GM19463 (cell line): ENCODE results near the gene CCDC12.
"Not testable (repeated sequence)": the region's sequence is repeated elsewhere in the genome, so short reads cannot be mapped to it uniquely, and the experiment has no call there.

Experiments
- ATAC-seq: cut with Tn5 transposase; IDR thresholded peaks from one replicate; pipeline ENCODE4 v1.9.1; 2021; ENCODE audit warnings: mild to moderate bottlenecking, moderate library complexity; ENCODE audit not compliant: unreplicated experiment

Gene CCDC12

GRCh38 chr3:46984591-46985459 lies 8.3 kb upstream of the CCDC12 start:
- no peak for ATAC-seq

GRCh38 chr3:46982546-46982945 lies 6.0 kb upstream of the CCDC12 start:
- no peak for ATAC-seq

GRCh38 chr3:46981932-46982471 lies 5.5 kb upstream of the CCDC12 start:
- no peak for ATAC-seq

- no peak for ATAC-seq
These were observed 3.5 kb upstream of the CCDC12 start for GRCh38 chr3:46979958-46980497.

- ATAC-seq = peak; percentile 85
These were observed 2.7 kb upstream of the CCDC12 start, which contains the start of gene NBEAL2 for GRCh38 chr3:46978985-46979944. NBEAL2 (plus strand) TSS chr3:46979666; CDS start chr3:46979862, 196 bp downstream.

GRCh38 chr3:46978381-46978780 lies 1.8 kb upstream of the CCDC12 start:
- no peak for ATAC-seq

- no peak for ATAC-seq
These were observed 1.3 kb upstream of the CCDC12 start for GRCh38 chr3:46977811-46978195.

- no peak for ATAC-seq
These were observed 1.9 kb downstream of the CCDC12 start for GRCh38 chr3:46974421-46975171.

GRCh38 chr3:46972396-46972795 lies 4.1 kb downstream of the CCDC12 start:
- ATAC-seq = no peak

- ATAC-seq = no peak
These were observed 4.8 kb downstream of the CCDC12 start for GRCh38 chr3:46971742-46972141.

GRCh38 chr3:46971151-46971550 lies 5.4 kb downstream of the CCDC12 start:
- ATAC-seq = no peak

GRCh38 chr3:46970391-46971091 lies 6.0 kb downstream of the CCDC12 start:
- ATAC-seq = no peak

- no peak for ATAC-seq
These were observed 7.6 kb downstream of the CCDC12 start for GRCh38 chr3:46968783-46969428.

- ATAC-seq = no peak
These were observed 9.7 kb downstream of the CCDC12 start for GRCh38 chr3:46966811-46967210.

GRCh38 chr3:46965151-46965550 lies 11.4 kb downstream of the CCDC12 start:
- ATAC-seq = no peak

- ATAC-seq = not testable (repeated sequence)
These were observed 12.4 kb downstream of the CCDC12 start for GRCh38 chr3:46964038-46964590.

GRCh38 chr3:46962990-46963389 lies 13.6 kb downstream of the CCDC12 start:
- no peak for ATAC-seq

- ATAC-seq = no peak
These were observed 14.1 kb downstream of the CCDC12 start for GRCh38 chr3:46962427-46962826.

GRCh38 chr3:46960835-46961234 lies 15.7 kb downstream of the CCDC12 start:
- no peak for ATAC-seq
